GM23338 (cell line): Measurements from ENCODE around the gene DCP2. TPM values are rescaled to one million over a fixed set of nuclear protein-coding genes. Genes with fewer than 3 reads are reported as not detected.

Source experiments
- ATAC-seq: fragments of 200-7000 bp; cut with Tn5 transposase; 3 replicates; pipeline ENCODE4 v1.9.1; 2020
- DNase-seq: peaks from one replicate; pipeline ENCODE4 v3.0.0-alpha.2; 2015; ENCODE audit warnings: low spot score
- H2AFZ ChIP-seq: fragments of 200-600 bp; sonication (generic); 2 replicates; pipeline ENCODE4 v1.8.0; 2016; ENCODE audit warnings: antibody characterized with exemption, mild to moderate bottlenecking, moderate library complexity
- H3F3A ChIP-seq: fragments of 200-600 bp; sonication (generic); replicated peaks from 2 replicates; pipeline ENCODE4 v1.8.0; 2017; ENCODE audit warnings: antibody characterized with exemption, mixed run types, low read depth
- H3K27ac ChIP-seq: fragments of 200-600 bp; sonication (generic); 2 replicates; pipeline ENCODE4 v1.6.1; 2016; ENCODE audit warnings: low read depth
- H3K27me3 ChIP-seq: fragments of 200-600 bp; sonication (generic); 2 replicates; pipeline ENCODE4 v1.8.0; 2016; ENCODE audit warnings: mild to moderate bottlenecking, mixed run types, moderate library complexity; ENCODE audit not compliant: insufficient read depth
- H3K36me3 ChIP-seq: fragments of 200-600 bp; sonication (generic); 2 replicates; pipeline ENCODE4 v1.8.0; 2016; ENCODE audit warnings: mild to moderate bottlenecking; ENCODE audit not compliant: insufficient read depth
- H3K4me1 ChIP-seq: fragments of 200-600 bp; sonication (generic); 2 replicates; pipeline ENCODE4 v1.8.0; 2016; ENCODE audit warnings: mild to moderate bottlenecking, moderate library complexity; ENCODE audit not compliant: insufficient read depth
- H3K4me2 ChIP-seq: fragments of 200-600 bp; sonication (generic); 2 replicates; pipeline ENCODE4 v1.7.1; 2017; ENCODE audit warnings: mixed run types
- H3K4me3 ChIP-seq: fragments of 200-600 bp; sonication (generic); 2 replicates; pipeline ENCODE4 v1.6.1; 2016; ENCODE audit warnings: mixed run types
- H3K79me2 ChIP-seq: fragments of 200-600 bp; sonication (generic); replicated peaks from 2 replicates; pipeline ENCODE4 v1.8.0; 2017; ENCODE audit warnings: mild to moderate bottlenecking; ENCODE audit not compliant: insufficient read depth
- H3K9me2 ChIP-seq: fragments of 200-600 bp; sonication (generic); 2 replicates; pipeline ENCODE4 v1.8.0; 2017; ENCODE audit not compliant: insufficient read depth
- H4K20me1 ChIP-seq: fragments of 200-600 bp; sonication (generic); replicated peaks from 2 replicates; pipeline ENCODE4 v1.8.0; 2017; ENCODE audit warnings: mild to moderate bottlenecking; ENCODE audit not compliant: insufficient read depth
- H3K27ac Mint-ChIP-seq: 2 replicates; pipeline ENCODE4 v1.8.0; 2020; ENCODE audit warnings: inconsistent platforms, mild to moderate bottlenecking, moderate library complexity, mixed read lengths
- H3K27me3 Mint-ChIP-seq: 3 replicates; pipeline ENCODE4 v1.8.0; 2022; ENCODE audit warnings: low read depth, mild to moderate bottlenecking, moderate library complexity, mixed read lengths, inconsistent platforms; ENCODE audit not compliant: insufficient read depth, poor library complexity
- H3K36me3 Mint-ChIP-seq: 3 replicates; pipeline ENCODE4 v1.8.0; 2021; ENCODE audit warnings: low read depth, mild to moderate bottlenecking, inconsistent platforms, moderate library complexity, mixed read lengths
- H3K4me1 Mint-ChIP-seq: 3 replicates; pipeline ENCODE4 v1.8.0; 2020; ENCODE audit warnings: mild to moderate bottlenecking, inconsistent platforms, mixed read lengths
- H3K4me3 Mint-ChIP-seq: 3 replicates; pipeline ENCODE4 v1.8.0; 2021; ENCODE audit warnings: moderate library complexity, mild to moderate bottlenecking, inconsistent platforms, mixed read lengths
- H3K9me3 Mint-ChIP-seq: 3 replicates; pipeline ENCODE4 v1.8.0; 2020; ENCODE audit warnings: moderate library complexity, mild to moderate bottlenecking, inconsistent platforms, mixed read lengths
- EZH2 ChIP-seq: fragments of 200-600 bp; sonication (generic); IDR thresholded peaks from one replicate; pipeline ENCODE4 v1.8.0; 2017; ENCODE audit warnings: antibody characterized with exemption, mild to moderate bottlenecking, low read depth; ENCODE audit not compliant: unreplicated experiment
- EZH2phosphoT487 ChIP-seq: fragments of 200-600 bp; sonication (generic); IDR thresholded peaks from one replicate; pipeline ENCODE4 v1.8.1; 2018; ENCODE audit warnings: antibody characterized with exemption; ENCODE audit not compliant: unreplicated experiment
- NANOG ChIP-seq: IDR thresholded peaks from 2 replicates; pipeline ENCODE4 v1.6.1; 2016; ENCODE audit warnings: antibody characterized with exemption, borderline replicate concordance
- POLR2AphosphoS5 ChIP-seq: IDR thresholded peaks from 2 replicates; pipeline ENCODE4 v1.6.1; 2016; ENCODE audit warnings: antibody characterized with exemption, low read depth
- STAT1 ChIP-seq: IDR thresholded peaks from one replicate; pipeline ENCODE4 v1.6.1; 2016; ENCODE audit warnings: antibody characterized with exemption; ENCODE audit not compliant: unreplicated experiment
- ZNF114 ChIP-seq: fragments of 250-450 bp; sonication (Bioruptor Pico); IDR thresholded peaks from 2 replicates; pipeline ENCODE4 v1.5.0; 2020; ENCODE audit warnings: mild to moderate bottlenecking, moderate library complexity
- polyA plus RNA-seq: library from polyadenylated mRNA; unstranded; fragments of >200 nt; fragmentation: Nextera tagmentation; extraction: Ambion mirVana; gene quantifications from 2 replicates; pipeline ENCODE4 v1.2.1, GENCODE V29; 2016
- total RNA-seq: library from RNA; depleted of rRNA; stranded (reverse); fragments of >200 nt; shearing (Covaris generic); gene quantifications from 2 replicates; pipeline ENCODE4 v1.2.3, GENCODE V29; 2014
- TF ChIP-seq, protein P1 (sequence below): IDR thresholded peaks from 2 replicates; pipeline ENCODE4 v1.6.1; 2016; ENCODE audit warnings: antibody characterized with exemption
- TF ChIP-seq, protein P2 (sequence below): IDR thresholded peaks from one replicate; pipeline ENCODE4 v1.6.1; 2018; ENCODE audit warnings: antibody characterized with exemption; ENCODE audit not compliant: unreplicated experiment
- TF ChIP-seq, protein P3 (sequence below), 2 experiments: fragments of 200-600 bp in 1 of 2; sonication (generic) in 1 of 2; conservative IDR thresholded peaks; 2 replicates each; pipeline versions ENCODE4 v1.5.1 to v1.6.1; 2016 to 2017; ENCODE audit warnings: antibody characterized with exemption in 2 of 2, low read depth in 2 of 2, mild to moderate bottlenecking in 2 of 2, moderate library complexity in 1 of 2

Gene DCP2
- total and polyA plus RNA-seq, 2 experiments from 2014 or later, result 96.6 to 165 TPM

DNA sequence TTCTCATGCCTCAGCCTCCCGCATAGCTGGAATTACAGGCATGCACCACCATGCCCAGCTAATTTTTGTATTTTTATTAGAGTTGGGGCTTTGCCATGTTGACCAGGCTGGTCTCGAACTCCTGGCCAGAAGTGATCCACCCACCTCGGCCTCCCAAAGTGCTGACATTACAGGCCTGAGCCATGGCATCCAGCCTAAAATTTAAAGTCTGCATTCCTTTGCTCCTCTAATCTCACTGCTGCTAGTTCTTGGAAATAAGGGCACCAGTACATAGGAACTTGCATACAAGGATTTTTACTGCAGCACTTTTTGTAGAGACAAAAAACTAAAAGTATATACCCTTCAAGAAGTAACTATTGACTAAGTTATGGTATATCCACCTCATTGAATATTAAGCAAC, 20.0 kb upstream of the DCP2 start (continued):
- TF ChIP-seq, protein P1, sequence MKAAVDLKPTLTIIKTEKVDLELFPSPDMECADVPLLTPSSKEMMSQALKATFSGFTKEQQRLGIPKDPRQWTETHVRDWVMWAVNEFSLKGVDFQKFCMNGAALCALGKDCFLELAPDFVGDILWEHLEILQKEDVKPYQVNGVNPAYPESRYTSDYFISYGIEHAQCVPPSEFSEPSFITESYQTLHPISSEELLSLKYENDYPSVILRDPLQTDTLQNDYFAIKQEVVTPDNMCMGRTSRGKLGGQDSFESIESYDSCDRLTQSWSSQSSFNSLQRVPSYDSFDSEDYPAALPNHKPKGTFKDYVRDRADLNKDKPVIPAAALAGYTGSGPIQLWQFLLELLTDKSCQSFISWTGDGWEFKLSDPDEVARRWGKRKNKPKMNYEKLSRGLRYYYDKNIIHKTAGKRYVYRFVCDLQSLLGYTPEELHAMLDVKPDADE, result no peak
- TF ChIP-seq, protein P2, sequence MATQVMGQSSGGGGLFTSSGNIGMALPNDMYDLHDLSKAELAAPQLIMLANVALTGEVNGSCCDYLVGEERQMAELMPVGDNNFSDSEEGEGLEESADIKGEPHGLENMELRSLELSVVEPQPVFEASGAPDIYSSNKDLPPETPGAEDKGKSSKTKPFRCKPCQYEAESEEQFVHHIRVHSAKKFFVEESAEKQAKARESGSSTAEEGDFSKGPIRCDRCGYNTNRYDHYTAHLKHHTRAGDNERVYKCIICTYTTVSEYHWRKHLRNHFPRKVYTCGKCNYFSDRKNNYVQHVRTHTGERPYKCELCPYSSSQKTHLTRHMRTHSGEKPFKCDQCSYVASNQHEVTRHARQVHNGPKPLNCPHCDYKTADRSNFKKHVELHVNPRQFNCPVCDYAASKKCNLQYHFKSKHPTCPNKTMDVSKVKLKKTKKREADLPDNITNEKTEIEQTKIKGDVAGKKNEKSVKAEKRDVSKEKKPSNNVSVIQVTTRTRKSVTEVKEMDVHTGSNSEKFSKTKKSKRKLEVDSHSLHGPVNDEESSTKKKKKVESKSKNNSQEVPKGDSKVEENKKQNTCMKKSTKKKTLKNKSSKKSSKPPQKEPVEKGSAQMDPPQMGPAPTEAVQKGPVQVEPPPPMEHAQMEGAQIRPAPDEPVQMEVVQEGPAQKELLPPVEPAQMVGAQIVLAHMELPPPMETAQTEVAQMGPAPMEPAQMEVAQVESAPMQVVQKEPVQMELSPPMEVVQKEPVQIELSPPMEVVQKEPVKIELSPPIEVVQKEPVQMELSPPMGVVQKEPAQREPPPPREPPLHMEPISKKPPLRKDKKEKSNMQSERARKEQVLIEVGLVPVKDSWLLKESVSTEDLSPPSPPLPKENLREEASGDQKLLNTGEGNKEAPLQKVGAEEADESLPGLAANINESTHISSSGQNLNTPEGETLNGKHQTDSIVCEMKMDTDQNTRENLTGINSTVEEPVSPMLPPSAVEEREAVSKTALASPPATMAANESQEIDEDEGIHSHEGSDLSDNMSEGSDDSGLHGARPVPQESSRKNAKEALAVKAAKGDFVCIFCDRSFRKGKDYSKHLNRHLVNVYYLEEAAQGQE, result no peak
- TF ChIP-seq NANOG, result no peak

DNA sequence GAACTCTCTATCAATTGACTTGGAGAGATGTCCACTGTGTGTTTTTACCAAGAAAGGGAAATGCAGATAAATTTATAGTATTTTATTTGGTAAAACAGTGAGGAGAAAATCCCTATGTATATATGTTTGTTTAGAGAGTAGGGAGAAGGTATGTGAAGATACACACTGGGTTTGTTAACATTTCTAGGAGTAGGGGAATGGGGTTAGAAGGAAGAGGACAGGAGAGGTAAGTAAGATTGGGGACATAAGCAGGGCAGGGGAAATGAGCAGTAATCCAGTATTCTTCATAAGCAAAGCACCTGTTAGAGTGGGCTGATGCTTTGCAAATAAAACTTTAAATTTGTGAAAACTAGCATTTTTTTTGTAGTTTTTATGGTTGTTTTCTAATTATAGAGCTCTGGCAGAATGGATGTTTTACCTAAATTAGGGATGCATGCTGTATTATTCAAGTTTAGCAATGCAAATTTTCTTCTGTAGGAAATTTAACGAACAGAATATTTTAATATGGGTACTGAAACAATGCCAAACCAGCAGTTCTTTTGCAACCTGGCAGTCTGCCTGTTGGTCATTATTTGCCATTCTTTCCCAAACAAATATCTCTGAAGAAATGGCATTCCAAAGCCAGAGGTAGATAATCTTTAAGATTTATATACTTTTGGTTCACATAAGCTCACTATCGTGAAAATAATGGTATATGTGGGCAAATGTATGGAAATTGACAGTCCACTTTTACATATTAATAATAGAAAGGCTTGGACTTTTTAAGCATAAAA, 19.4 kb upstream of the DCP2 start:
- Histone ChIP-seq H3F3A (no peaks in the 10 kb centered on the region), H3K36me3 (0 out of 2 replicates have a peak, but pooled peaks cover 3% of the 10 kb centered on the region), H3K9me2 (0 out of 2 replicates have a peak, but pooled peaks cover 4% of the 10 kb centered on the region), H4K20me1 (no peaks in the 10 kb centered on the region), H3K27ac (no peak overlapping the region), H2AFZ (no peak overlapping the region), H3K4me2 (no peak overlapping the region), H3K27me3 (no peaks in the 10 kb centered on the region), H3K4me1 (peaks cover 6% of the 10 kb centered on the region; the same call in 1 of the 2 replicates), H3K4me3 (no peak overlapping the region), H3K79me2 (no peaks in the 10 kb centered on the region)
- Mint-ChIP-seq H3K9me3 (peaks cover 19% of the 10 kb centered on the region), H3K27me3 (peaks cover 2% of the 10 kb centered on the region), H3K4me1 (peaks cover 24% of the 10 kb centered on the region), H3K27ac (no peak overlapping the region), H3K36me3 (peaks cover 11% of the 10 kb centered on the region), H3K4me3 (no peak overlapping the region)
- ATAC-seq (no peak), DNase-seq (no peak)
- TF ChIP-seq, protein P3, sequence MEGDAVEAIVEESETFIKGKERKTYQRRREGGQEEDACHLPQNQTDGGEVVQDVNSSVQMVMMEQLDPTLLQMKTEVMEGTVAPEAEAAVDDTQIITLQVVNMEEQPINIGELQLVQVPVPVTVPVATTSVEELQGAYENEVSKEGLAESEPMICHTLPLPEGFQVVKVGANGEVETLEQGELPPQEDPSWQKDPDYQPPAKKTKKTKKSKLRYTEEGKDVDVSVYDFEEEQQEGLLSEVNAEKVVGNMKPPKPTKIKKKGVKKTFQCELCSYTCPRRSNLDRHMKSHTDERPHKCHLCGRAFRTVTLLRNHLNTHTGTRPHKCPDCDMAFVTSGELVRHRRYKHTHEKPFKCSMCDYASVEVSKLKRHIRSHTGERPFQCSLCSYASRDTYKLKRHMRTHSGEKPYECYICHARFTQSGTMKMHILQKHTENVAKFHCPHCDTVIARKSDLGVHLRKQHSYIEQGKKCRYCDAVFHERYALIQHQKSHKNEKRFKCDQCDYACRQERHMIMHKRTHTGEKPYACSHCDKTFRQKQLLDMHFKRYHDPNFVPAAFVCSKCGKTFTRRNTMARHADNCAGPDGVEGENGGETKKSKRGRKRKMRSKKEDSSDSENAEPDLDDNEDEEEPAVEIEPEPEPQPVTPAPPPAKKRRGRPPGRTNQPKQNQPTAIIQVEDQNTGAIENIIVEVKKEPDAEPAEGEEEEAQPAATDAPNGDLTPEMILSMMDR (conservative IDR thresholded peaks at IDR 0.05; ENCODE audit: low read depth in 2 of 2), result no peak
- TF ChIP-seq, protein P1, result no peak
- TF ChIP-seq, protein P2, result no peak
- TF ChIP-seq EZH2 (no peak), POLR2AphosphoS5 (no peak), STAT1 (no peak), ZNF114 (CRISPR knock-in tag) (no peak), EZH2phosphoT487 (no peak)
